Measurements from ENCODE around the gene CFAP43.
"Not testable (repeated sequence)": the region's sequence is repeated elsewhere in the genome, so short reads cannot be mapped to it uniquely, and the experiment has no call there.

CFAP43 gene

DNA sequence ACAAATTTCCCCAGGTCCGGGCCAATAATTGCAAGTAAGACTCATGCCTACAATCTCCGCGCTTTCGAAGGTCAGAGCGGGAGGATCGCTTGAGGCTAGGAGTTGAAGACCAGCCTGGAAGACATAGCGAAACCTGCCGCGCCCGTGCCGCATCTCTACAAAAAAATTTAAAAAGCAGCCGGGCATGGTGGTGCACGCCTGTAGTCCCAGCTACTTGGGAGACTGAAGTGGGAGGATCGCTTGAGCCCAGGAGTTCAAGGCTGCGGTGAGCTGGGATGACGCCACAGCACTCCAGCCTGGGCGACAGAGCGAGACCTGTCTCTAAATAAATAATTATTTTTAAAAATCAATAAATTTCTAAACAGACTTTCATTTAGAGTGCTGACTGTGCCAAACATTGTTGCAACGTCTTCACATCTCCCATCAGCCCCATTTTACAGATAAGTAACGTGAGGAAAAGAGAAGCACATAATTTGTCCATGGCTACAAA is 494 bp upstream of the CFAP43 start:
- DNase-seq (ENCODE audit: low read depth, low spot score) = no peak

DNA sequence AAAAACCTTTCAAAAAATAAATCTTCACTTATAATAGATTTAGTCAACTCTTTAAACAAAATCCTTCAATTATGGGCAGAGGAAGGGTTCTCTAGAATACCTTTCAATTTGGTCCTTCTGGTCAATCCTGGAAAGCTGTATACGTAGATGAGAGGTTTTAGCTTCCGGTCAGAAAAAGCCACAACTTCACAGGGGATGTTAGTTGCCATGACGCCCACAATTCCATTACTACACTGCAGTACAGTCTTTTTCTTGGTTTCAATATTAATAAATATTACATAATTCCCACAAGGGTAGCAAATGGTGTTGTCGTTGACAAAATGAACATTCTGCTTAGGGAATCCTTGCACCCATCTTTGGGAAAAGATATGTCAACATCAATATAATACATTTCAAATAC is 1.7 kb downstream of the CFAP43 start:
- no peak for DNase-seq (ENCODE audit: low read depth, low spot score)

DNA sequence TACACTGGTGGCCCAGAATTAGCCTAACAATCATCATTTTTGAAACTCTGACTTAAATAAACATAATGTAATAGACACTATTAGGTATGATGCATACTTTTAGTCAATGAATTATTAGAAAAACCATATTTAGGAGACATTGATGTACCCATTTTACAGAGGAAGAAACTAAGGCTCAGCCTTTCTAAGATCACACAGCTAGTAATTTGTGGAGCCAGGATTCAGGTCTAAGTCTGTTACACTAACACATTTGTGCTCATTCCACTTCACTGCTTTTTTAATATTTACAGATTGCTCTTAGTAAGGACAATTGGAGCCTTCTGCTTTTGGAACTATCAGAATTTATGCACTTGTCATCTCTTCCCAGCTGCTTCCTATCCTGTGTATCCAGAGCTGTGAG is 8.9 kb downstream of the CFAP43 start:
- no peak for DNase-seq (ENCODE audit: low read depth, low spot score)

DNA sequence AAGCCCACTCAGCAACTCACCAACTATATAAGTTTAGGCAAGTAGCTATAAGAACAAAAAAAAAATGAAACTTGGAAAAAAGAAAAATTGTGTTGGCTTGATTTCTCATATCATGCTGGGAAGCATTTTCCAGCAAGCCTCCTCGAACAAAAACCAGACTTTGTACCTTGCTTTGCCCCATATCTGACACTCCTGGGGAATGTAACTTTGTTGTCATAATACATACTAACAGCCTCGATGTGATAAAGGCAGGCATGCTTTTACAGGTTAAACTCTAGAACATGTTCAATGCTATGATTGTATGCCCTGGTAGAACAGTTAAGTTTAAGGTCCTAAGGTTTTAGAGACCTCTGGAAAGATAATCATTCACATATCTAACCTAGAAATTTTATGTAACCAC is 11.6 kb downstream of the CFAP43 start:
- DNase-seq (ENCODE audit: low read depth, low spot score) = no peak

DNA sequence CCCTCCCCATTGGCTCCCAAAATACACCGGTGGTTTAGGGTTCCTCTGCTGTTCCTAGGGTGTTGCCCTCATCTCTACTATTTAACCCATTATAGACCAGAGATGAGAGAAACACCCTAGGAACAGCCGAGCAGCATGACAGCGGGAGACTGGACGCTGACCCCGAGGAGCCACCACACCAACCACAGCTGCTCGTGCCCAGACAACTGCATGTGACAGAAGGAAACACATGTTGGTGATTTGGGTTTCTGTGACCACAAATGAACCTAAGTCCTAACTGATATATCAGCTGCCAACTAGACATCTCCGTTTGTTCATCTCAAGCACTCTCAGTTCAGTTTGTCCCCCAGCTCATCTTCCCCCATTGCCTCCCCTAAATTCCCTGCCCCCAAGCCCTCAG is 13.4 kb downstream of the CFAP43 start:
- no peak for DNase-seq (ENCODE audit: low read depth, low spot score)

DNA sequence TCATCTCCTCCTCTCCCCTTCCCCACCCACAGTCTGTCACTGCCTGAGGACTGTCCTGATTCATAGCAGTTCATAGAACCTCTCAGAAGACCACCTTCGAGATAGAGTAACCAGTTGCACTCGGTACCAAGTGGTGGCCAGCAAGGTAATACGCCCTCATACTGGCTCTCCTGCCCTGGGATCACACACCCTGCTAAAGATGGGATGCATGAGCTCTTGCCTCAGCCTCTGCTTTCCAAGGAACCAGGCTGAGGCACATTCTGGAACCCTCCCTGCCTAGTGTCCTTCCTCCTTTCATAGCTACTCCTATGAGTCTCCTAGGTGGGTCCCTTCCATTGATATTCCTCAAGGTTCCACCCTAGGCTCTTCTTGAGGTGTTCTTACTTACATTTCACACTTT is 15.5 kb downstream of the CFAP43 start:
- DNase-seq (ENCODE audit: low read depth, low spot score) = no peak

DNA sequence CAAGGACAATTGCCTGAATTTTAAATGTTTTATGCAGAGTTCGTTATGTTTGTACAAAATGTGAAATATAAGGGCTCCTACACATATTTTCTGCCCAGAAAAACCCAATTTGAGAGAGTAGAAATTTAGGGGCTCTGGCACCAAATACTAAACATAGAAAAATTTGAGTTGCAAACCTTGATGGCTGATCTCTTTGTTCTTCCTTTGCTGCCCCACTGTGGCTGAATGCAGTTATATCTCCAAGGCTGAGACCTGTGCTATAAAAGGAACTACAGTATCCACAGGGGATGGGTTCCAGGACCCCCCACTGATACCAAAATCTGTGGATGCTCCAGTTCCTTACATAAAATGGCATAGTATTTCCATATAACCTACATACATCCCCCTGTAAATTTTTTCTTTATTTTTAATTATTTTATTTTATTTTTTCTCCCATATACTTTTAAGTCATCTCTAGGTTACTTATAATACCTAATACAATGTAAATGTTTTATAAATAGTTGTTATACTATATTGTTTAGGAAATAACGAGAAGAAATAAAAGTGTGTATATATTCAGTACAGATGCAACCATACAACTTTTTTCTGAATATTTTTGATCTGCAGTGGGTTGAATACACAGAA is 22.5 kb downstream of the CFAP43 start:
- peak; percentile 13 for DNase-seq (ENCODE audit: low read depth, low spot score)

DNA sequence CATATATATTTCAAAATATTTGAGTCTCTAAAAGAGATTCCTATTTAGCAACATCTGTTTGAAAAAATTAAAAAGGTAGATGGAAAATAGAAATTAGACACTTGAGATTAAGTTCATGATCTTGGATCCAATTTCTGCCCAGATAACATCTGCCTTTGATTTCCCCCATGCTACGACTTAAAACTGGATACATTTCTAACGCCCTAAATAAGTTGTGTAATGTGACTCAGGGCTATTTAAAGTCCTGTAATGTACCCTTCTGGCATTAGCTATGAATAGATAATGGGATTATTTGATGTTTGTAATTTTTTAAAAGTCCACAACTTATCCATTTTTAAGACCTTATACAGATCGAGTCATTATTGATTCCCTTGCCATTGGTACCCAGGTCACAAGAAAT is 23.4 kb downstream of the CFAP43 start:
- no peak for DNase-seq (ENCODE audit: low read depth, low spot score)

DNA sequence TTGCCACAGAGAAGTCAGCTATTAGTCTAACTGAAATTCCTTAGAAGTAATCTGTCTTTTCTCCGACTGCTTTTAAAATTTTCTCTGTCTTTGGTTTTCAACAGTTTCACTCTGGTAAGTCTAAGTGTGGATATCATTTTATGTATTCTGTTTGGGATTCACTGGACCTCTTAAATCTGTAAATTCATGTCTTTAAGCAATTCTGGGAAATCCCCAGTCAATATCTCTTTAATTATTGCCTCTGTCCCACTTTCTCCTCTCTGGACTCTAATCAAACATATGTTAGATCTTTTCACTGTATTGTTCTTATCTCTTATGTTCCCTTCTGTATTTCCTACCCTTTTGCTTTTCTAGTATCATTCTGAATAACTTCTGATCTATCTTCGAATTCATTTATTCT is 29.9 kb downstream of the CFAP43 start:
- DNase-seq (ENCODE audit: low read depth, low spot score) = no peak

DNA sequence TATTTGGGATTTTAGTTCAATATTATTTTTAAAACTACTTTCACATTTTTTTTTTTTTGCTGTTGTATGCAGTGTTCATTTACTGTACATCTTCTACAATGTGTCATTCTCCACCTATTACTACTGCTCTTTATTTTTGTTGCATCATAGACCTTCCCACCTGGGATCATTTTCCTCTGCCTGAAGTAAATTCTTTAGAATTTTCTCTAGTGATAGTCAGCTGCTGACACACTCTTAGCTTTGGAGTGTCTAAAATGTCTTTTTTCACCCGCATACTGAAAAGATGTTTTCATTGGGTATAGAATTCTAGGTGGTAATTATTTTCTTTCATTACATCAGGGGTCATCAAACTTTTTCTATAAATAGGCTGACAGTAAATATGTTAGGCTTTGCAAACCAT is 30.5 kb downstream of the CFAP43 start:
- DNase-seq (ENCODE audit: low read depth, low spot score) = no peak

DNA sequence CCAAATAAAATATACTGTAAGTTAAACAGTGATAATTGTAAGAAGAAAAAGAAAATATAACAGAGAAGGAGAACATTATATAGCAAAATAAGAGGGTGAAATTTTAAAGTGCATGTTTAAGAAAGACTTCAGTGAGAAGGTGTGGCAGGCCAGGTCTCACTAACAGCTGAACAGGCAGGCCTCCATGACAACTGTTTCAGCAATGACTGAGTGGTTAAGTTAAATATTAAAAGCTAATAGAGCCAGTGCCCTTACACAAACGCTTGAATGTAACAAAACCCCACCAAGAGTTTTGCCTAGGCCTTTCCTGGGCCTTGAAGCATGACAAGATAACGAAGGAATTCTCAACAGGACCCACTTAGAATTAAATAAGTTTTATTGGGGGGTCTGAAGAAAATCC is 32.6 kb downstream of the CFAP43 start:
- DNase-seq (ENCODE audit: low read depth, low spot score) = no peak

DNA sequence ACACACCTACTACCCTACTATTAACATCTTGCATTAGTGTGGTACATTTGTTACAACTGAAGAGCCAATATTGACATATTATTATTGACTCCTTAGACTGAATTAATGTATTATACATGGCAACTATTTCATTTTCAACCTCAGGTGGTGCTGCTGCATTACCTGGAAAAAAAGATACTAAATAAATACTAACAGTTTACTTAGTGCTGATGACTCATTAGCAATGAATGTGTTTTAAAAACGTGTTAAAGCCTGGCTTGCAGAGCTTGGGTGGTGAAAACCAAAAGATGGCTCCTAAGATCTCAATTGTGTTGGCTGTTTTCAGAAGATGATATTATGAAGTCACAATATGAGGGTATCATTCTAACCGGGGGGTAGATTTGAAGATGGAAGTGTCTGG is 34.8 kb downstream of the CFAP43 start:
- DNase-seq (ENCODE audit: low read depth, low spot score) = no peak

DNA sequence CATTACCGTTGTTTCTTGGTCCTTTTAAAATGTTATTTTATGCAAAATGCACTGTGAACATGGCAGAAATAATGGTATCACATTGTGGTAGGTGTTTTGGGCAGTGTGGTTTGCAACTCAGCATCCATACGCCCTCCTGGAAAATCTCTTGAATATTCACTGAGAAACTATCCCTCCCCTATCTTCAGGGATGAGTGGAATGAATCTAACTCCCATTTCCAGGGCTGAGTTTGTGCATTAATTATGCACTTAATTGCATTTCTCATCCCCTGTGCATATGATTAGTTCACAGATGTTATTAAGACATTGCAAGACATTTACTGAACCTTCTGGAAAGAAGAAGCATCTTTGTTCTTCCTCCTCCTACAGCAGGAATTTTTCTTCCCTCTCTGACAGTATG is 36.5 kb downstream of the CFAP43 start:
- no peak for DNase-seq (ENCODE audit: low read depth, low spot score)

DNA sequence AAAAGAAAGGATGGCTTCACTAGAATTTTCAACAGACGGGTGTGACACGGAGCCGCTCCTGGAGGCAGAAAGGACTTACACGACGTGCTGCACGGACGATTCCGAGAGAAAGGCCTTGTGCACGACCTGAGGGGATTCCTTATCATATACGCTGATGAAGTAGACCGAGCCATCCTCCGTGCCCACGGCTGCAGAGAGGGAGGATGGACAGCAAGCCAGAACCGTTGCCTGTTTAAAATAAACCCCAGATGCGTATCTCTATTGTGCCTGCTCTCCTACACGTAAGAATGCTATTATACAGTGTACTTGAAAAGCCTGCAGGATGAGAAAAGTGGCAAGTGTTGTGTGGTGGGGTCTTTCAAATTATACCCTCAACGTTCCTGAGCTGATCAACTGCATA is 38.4 kb downstream of the CFAP43 start:
- no peak for DNase-seq (ENCODE audit: low read depth, low spot score)

DNA sequence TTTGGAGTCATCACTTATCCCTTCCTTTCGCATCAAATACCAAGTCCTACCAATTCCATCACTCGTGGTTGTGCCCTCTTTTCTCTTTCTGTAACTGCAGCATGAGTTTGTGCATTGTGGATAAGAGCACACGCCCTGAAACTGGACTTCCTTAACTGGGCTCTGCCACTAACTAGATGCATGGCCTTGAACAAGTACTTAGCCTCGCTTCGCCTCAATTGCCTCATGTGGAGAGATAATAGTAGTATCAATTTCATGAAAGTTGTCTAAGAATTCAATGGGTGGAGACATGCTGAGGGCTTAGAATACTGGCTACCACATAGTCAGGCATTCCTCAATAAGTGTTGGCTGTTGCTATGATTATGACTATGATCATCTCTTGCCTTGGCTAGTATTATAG is 41.5 kb downstream of the CFAP43 start:
- no peak for DNase-seq (ENCODE audit: low read depth, low spot score)

DNA sequence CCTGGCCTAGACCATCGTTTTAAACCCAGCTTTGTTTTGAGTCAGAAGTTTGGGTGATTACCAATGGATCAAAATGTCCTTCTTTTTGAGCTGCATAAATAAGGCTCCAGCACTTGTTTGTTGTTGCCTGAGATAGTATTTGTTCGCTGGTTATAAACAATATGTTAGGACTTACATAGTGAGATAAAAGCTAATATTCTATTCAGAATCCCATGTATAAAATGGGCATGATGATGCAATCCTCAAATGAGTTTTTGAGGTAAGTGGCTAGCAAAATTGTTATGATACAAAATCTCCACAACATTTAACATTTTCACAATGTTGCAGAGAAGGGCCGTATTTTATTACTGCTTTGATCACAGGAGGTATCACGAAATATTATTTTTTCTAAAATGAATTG is 48.5 kb downstream of the CFAP43 start:
- DNase-seq (ENCODE audit: low read depth, low spot score) = no peak

DNA sequence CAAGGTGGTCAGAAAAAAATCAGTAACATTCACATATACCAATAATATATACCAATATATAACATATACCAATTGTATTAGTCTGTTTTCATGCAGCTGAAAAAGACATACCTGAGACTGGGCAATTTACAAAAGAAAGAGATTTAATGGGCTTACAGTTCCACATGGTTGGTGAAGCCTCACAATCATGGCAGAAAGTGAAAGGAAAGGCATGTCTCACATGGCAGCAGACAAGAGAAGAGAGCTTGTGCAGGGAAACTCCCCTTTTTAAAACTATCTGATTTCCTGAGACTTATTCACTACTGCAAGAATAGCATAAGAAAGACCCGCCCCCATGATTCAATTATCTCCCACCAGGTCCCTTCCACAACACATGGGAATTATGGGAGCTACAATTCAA is 58.0 kb downstream of the CFAP43 start:
- DNase-seq (ENCODE audit: low read depth, low spot score) = not testable (repeated sequence)

DNA sequence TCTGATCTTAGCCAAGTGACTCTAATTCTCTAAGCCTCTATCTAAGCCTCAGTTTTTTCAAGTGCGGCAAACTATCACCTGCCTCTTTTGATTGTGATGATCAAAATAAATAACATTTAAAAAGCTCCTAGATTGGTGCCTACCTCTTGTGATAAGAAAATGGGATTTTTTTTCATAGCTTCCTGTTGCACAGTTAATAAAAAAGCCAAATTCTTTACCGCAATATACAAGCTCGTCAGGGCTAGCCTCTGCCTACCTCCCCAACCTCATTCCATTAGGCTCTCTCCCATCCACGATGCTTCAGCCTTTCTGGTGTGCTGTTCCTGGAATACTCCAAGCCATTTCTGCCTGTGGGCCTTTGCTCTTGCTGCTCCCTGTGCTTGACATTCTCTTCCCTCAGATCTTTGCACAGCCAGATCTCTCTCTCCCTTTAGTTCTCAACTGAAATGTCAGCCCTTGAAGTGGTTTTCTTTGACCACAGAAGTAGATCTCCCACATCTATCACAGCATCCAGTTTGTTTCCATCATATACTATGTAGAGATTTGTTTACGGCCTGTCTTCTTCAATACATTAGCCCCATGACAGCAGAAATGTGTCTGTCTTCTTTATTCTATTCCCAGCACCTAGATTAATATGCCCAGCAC is 61.4 kb downstream of the CFAP43 start:
- no peak for DNase-seq (ENCODE audit: low read depth, low spot score)

DNA sequence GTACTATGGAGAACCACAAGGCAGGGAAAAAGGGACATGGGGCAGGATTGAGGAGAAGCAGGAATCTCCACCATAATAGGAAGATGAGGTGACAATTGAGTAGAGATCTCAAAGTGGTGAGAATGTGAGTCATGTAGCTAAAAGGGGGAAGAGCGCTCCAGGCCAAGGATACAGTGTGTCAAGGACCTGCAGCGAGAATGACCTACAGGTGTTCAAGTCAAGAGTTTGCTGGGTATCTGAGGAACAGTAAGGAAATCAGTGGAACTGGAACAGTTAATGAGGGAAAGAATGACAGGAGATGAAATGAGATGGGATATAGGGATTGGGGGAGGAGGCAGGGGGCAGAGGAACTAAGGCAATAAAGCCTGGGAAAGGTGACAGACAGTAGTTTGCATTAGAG is 76.6 kb downstream of the CFAP43 start:
- DNase-seq (ENCODE audit: low read depth, low spot score) = peak; percentile 27

DNA sequence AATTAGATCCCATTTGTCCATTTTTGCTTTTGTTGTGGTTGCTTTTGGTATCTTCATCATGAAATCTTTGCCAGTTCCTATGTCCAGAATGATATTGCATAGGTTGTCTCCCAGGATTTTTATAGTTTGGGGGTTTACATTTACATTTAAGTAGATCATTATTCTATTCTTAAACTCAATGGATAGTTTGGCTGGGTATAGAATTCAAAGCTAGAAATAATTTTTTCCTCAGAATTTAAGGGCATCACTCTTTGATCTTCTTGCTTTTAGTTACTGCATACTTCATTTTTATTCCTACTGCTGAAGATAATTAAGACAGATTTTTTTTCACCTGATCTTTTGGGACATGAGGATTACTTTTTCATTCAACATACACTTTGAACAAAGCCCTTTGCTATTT is 80.4 kb downstream of the CFAP43 start:
- DNase-seq (ENCODE audit: low read depth, low spot score) = no peak

DNA sequence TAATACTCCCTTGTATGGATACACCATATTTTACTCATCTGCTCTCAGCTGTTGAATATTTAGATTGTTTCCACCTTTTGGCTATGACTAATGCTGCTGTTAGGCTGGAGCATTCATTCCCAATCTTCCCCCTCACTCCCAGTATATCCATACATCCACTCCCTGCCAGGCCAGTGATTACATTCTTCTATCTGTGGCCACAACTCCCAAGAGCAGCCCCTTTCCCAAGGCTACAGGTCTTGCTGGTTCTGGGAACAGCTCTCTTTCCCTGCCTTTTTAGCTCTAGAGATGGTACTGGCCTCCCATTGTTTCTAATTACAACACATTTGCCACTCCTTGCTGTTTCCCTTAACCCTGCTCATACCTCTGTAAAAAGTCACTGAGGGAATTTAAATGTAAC is 82.0 kb downstream of the CFAP43 start:
- DNase-seq (ENCODE audit: low read depth, low spot score) = no peak

DNA sequence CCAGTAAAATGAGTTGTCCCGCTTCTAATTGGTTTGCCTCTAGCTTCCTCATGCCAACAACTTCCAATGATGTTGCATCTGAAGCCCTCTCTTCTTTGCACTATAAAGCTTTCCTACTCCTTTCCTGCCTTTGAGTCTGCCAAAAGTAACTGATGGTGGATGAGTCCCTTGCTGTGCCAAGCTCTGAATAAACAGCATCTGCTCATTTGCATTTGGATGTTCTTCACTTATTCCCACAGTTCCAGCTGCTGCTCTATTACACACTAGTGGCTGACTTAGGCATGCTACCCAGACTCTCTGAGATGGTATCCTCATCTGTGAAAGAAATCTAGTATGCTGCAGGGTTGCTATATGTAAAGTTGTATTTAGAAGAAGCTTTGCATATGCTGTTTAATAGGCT is 85.3 kb downstream of the CFAP43 start:
- DNase-seq (ENCODE audit: low read depth, low spot score) = no peak

DNA sequence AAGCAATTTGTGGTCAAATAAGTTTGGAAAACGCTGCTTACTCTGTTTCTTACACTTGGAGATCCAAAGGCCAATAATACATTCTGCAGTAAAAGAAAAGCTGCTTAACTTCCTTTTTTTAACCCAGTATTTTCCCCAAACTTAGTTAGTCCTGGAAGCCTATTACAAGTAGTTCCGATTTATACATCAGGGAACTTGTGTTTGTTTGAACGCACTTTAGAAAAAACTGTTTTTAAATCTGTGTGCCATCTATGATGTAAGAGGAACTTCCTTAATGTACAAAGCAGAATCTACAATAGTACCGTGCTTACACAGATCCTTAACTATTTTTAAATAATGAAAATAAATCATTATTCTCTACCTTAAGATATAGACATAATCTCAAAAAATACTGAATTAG is 87.2 kb downstream of the CFAP43 start:
- no peak for DNase-seq (ENCODE audit: low read depth, low spot score)

DNA sequence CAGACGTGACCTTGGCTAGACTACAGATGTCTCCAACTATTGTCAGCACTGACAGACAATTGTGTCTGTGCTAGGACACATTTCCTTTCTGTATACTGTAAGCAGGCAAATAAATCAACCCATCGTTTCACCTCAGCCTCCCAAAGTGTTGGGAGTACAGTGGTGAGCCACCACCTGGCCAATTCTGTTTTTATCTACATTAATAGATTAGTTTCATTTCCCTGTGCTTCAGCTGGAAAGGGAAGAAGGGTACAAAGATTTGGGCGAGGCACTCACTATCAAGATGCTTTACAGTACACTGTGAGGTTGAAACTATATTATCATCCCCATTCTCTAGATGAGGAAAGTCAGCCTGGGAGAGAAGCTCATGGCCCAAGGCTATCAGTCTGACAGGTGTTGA is 88.3 kb downstream of the CFAP43 start:
- DNase-seq (ENCODE audit: low read depth, low spot score) = no peak
